Smooth muscle cell (in vitro differentiated cells): Measurements from ENCODE around the gene MFRP. TPM values are rescaled to one million over a fixed set of nuclear protein-coding genes. Genes with fewer than 3 reads are reported as not detected.

Source experiments
- DNase-seq: peaks from one replicate; lab custom pipeline; 2025; ENCODE audit not compliant: unreplicated experiment; lab: John Stamatoyannopoulos, UW
- H2AFZ ChIP-seq: fragments of 200-600 bp; sonication (generic); 2 replicates; pipeline ENCODE4 v1.6.0; 2016; ENCODE audit warnings: antibody characterized with exemption, low read depth, mild to moderate bottlenecking
- H3F3A ChIP-seq: fragments of 200-600 bp; sonication (generic); 2 replicates; pipeline ENCODE4 v1.6.0; 2017; ENCODE audit warnings: antibody characterized with exemption, low read depth
- H3K27ac ChIP-seq: fragments of 200-600 bp; sonication (generic); 2 replicates; pipeline ENCODE4 v1.5.1; 2016; ENCODE audit warnings: low read depth, mild to moderate bottlenecking
- H3K27me3 ChIP-seq: fragments of 200-600 bp; sonication (generic); 2 replicates; pipeline ENCODE4 v1.6.1; 2016; ENCODE audit warnings: low read depth, mild to moderate bottlenecking
- H3K36me3 ChIP-seq: fragments of 200-600 bp; sonication (generic); 2 replicates; pipeline ENCODE4 v1.5.1; 2016; ENCODE audit warnings: low read depth
- H3K4me1 ChIP-seq: fragments of 200-600 bp; sonication (generic); 2 replicates; pipeline ENCODE4 v1.5.1; 2016; ENCODE audit warnings: low read depth
- H3K4me2 ChIP-seq: fragments of 200-600 bp; sonication (generic); 2 replicates; pipeline ENCODE4 v1.6.0; 2016; ENCODE audit warnings: mild to moderate bottlenecking
- H3K4me3 ChIP-seq: fragments of 200-600 bp; sonication (generic); 2 replicates; pipeline ENCODE4 v1.5.1; 2016; ENCODE audit warnings: mild to moderate bottlenecking
- H3K79me2 ChIP-seq: fragments of 200-600 bp; sonication (generic); 2 replicates; pipeline ENCODE4 v1.6.0; 2016; ENCODE audit warnings: low read depth, mild to moderate bottlenecking
- H3K9ac ChIP-seq: fragments of 200-600 bp; sonication (generic); 2 replicates; pipeline ENCODE4 v1.6.0; 2016; ENCODE audit warnings: low read depth
- H3K9me3 ChIP-seq: fragments of 200-600 bp; sonication (generic); replicated peaks from 2 replicates; pipeline ENCODE4 v1.5.1; 2016; ENCODE audit warnings: low read depth
- H4K20me1 ChIP-seq: fragments of 200-600 bp; sonication (generic); 2 replicates; pipeline ENCODE4 v1.6.0; 2016; ENCODE audit warnings: low read depth
- WGBS: methylation state at CpG from one replicate; pipeline ENCODE4 v1.1.7; 2016; ENCODE audit warnings: low lambda C conversion rate; 5-methylcytosine and 5-hydroxymethylcytosine counted together
- polyA plus RNA-seq: library from polyadenylated mRNA; unstranded; fragments of >200 nt; fragmentation: Nextera tagmentation; extraction: Ambion mirVana; gene quantifications from 2 replicates; pipeline ENCODE4 v1.2.1, GENCODE V29; 2016
- total RNA-seq: library from RNA; depleted of rRNA; stranded (reverse); fragments of >200 nt; gene quantifications from 2 replicates; pipeline ENCODE4 v1.2.3, GENCODE V29; 2014
- TF ChIP-seq, protein P1 (sequence below): fragments of 200-600 bp; sonication (generic); IDR thresholded peaks from 2 replicates; pipeline ENCODE4 v1.5.1; 2017; ENCODE audit warnings: borderline replicate concordance, mild to moderate bottlenecking, antibody characterized with exemption; ENCODE audit not compliant: insufficient read depth, poor library complexity, severe bottlenecking

The MFRP gene
- total and polyA plus RNA-seq, 2 experiments from 2014 or later = not detected

DNA sequence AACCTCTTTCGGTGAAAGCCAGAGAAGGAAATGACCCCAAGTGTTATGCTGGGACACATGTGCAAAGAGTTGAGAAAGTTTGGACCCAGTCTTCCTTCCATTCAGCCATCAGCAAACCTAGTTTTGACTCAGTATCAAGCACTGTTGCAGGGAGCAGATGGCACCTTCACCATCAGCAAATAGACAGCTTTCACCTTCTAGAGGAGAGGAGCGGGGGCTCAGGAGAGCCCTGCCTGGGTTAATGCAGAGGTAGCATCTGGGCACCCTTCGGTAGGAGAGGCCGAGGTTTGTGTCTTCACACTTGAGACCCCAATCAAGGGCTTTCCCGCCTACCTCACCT, 16.2 kb upstream of the MFRP start:
- H3K4me1 ChIP-seq = peaks cover 17% of the 10 kb centered on the region
- H3K36me3 ChIP-seq = no peaks in the 10 kb centered on the region
- TF ChIP-seq, protein P1, sequence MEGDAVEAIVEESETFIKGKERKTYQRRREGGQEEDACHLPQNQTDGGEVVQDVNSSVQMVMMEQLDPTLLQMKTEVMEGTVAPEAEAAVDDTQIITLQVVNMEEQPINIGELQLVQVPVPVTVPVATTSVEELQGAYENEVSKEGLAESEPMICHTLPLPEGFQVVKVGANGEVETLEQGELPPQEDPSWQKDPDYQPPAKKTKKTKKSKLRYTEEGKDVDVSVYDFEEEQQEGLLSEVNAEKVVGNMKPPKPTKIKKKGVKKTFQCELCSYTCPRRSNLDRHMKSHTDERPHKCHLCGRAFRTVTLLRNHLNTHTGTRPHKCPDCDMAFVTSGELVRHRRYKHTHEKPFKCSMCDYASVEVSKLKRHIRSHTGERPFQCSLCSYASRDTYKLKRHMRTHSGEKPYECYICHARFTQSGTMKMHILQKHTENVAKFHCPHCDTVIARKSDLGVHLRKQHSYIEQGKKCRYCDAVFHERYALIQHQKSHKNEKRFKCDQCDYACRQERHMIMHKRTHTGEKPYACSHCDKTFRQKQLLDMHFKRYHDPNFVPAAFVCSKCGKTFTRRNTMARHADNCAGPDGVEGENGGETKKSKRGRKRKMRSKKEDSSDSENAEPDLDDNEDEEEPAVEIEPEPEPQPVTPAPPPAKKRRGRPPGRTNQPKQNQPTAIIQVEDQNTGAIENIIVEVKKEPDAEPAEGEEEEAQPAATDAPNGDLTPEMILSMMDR = no peak
- no peaks in the 10 kb centered on the region for H3K79me2 ChIP-seq
- H3K9ac ChIP-seq = no peak overlapping the region
- DNase-seq = no peak
- no peaks in the 10 kb centered on the region for H3K9me3 ChIP-seq
- no peak overlapping the region for H3K4me3 ChIP-seq
- peaks cover 4% of the 10 kb centered on the region for H3F3A ChIP-seq
- WGBS = 97% methylated on average over 5 of the region's 5 CpGs
- H3K4me2 ChIP-seq = no peak overlapping the region
- H2AFZ ChIP-seq = no peak overlapping the region
- no peak overlapping the region for H3K27ac ChIP-seq
- no peaks in the 10 kb centered on the region for H4K20me1 ChIP-seq
- H3K27me3 ChIP-seq = no peaks in the 10 kb centered on the region

DNA sequence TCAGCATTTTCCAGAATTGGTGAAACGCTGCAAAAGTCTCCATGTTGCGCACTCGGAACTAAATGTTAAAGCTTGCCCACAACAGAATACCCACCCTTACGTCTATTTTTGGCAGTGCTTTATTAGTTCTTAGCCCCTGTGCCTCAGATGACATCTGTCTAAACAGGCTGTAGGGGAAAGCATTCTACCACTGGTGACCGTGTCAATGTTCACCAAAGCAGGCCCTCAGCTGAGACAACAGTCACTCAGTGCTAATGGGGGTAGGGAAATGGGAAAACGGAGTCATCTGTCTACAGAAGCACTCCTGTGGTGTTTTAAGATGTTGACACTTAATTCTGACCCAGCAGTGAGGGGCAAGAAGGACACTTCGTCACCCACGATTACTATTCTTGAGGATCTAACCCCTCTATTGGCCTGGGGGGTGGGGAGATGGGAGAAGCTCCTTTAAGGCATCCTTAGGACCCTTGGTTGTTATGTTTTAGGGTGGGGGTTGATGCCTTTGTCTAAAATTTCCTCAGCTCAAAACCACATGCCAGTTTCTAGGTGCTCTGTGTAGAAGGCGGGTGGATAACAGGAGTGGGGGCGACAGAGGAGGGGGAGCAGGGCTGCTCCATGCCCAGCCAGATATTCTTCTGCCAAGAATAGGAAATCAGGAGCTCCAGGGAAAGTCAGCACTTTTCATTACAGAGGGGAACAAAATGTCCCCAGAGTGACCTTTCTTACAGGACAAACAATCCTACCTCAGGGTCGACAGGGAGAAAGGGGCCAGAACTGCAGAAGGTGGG, 15.6 kb upstream of the MFRP start:
- Histone ChIP-seq H3K4me1 (peaks cover 17% of the 10 kb centered on the region), H3F3A (peaks cover 4% of the 10 kb centered on the region), H3K9me3 (no peaks in the 10 kb centered on the region), H3K79me2 (no peaks in the 10 kb centered on the region), H3K36me3 (no peaks in the 10 kb centered on the region), H3K4me2 (peak overlapping the region; percentile 13), H3K27ac (peak overlapping the region; percentile 79), H3K27me3 (no peaks in the 10 kb centered on the region), H2AFZ (no peak overlapping the region), H3K4me3 (peak overlapping the region; percentile 7), H4K20me1 (no peaks in the 10 kb centered on the region), H3K9ac (no peak overlapping the region)
- 65% methylated on average over 11 of the region's 11 CpGs for WGBS
- no peak for DNase-seq
- TF ChIP-seq, protein P1 = no peak

DNA sequence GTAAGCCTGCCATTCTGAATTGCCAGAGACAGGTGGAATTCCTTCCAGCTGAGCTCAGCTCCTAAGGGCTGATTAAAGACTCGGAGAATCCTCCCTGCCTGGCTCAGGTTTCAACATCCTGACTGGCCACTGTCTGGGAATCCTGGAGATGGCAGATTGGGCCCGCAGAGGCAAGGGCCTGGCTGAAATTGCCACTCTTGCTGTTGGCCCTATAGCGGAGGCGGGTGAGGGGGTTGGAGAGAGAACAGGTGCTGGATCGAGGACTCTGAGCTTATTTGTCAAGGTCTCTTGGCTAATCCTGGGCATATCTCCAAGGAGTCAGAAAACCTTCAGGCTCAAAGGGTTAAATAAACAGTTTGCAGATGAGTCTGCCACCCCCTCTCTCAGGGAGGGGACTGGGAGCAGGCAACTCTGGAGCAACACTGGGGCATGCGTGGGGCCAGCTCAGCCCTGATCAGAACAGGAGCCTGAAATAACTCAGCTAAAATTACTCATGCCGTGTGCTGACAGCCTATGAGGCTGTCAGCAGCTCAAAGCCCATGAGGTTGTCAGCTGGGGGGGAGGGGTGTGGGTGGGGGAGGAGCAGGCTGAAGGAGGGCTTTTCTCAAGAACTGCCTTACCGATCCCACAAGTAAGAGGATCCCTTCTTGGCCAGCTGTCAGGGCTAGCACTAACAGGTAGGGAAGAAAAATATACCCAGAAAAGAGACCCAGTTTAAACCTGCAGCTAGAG, 14.7 kb upstream of the MFRP start:
- H3K4me1 ChIP-seq = peaks cover 22% of the 10 kb centered on the region
- WGBS = 5% methylated on average over 8 of the region's 8 CpGs
- H2AFZ ChIP-seq = no peak overlapping the region
- peak overlapping the region; percentile 15 for H3K9ac ChIP-seq
- H3K36me3 ChIP-seq = no peaks in the 10 kb centered on the region
- peak overlapping the region; percentile 13 for H3K4me2 ChIP-seq
- no peaks in the 10 kb centered on the region for H4K20me1 ChIP-seq
- no peaks in the 10 kb centered on the region for H3K9me3 ChIP-seq
- H3K27me3 ChIP-seq = no peaks in the 10 kb centered on the region
- peak overlapping the region; percentile 79 for H3K27ac ChIP-seq
- DNase-seq = no peak
- H3K4me3 ChIP-seq = peak overlapping the region; percentile 7
- H3F3A ChIP-seq = peaks cover 4% of the 10 kb centered on the region
- TF ChIP-seq, protein P1 = no peak
- no peaks in the 10 kb centered on the region for H3K79me2 ChIP-seq
